Measurements from ENCODE around the gene COPG2.

The COPG2 gene

GRCh38 chr7:130648580-130648979 is 20.0 kb downstream of the COPG2 start:
- Histone ChIP-seq H3K27me3 (ENCODE audit: low read depth, low read length) (no peaks in the 10 kb centered on the region), H3K27ac (ENCODE audit: low read length) (no peak overlapping the region), H3K36me3 (ENCODE audit: control insufficient read depth in 1 of 2, insufficient read depth in 2 of 2, low read length in 2 of 2) (peaks cover 0 to 29% of the 10 kb centered on the region in 2 donors), H3K4me3 (ENCODE audit: low read depth in 1 of 2, low read length in 2 of 2) (no peak overlapping the region), H3K4me1 (ENCODE audit: control insufficient read depth in 1 of 2, insufficient read depth in 2 of 2, low read length in 2 of 2) (no peaks in the 10 kb centered on the region), H3K9me3 (ENCODE audit: control insufficient read depth in 1 of 2, low read length in 2 of 2) (no peaks in the 10 kb centered on the region)

- no peak overlapping the region for H3K27ac ChIP-seq (ENCODE audit: low read length)
- H3K4me3 ChIP-seq (ENCODE audit: low read depth in 1 of 2, low read length in 2 of 2): no peak overlapping the region
- H3K9me3 ChIP-seq (ENCODE audit: control insufficient read depth in 1 of 2, low read length in 2 of 2): no peaks in the 10 kb centered on the region
- no peaks in the 10 kb centered on the region for H3K4me1 ChIP-seq (ENCODE audit: control insufficient read depth in 1 of 2, insufficient read depth in 2 of 2, low read length in 2 of 2)
- H3K36me3 ChIP-seq (ENCODE audit: control insufficient read depth in 1 of 2, insufficient read depth in 2 of 2, low read length in 2 of 2): peaks cover 0 to 13% of the 10 kb centered on the region in 2 donors
- no peaks in the 10 kb centered on the region for H3K27me3 ChIP-seq (ENCODE audit: low read depth, low read length)
Measured at GRCh38 chr7:130642383-130642782, 26.2 kb downstream of the COPG2 start.

- no peaks in the 10 kb centered on the region for H3K4me1 ChIP-seq (ENCODE audit: control insufficient read depth in 1 of 2, insufficient read depth in 2 of 2, low read length in 2 of 2)
- no peak overlapping the region for H3K27ac ChIP-seq (ENCODE audit: low read length)
- no peaks in the 10 kb centered on the region for H3K27me3 ChIP-seq (ENCODE audit: low read depth, low read length)
- H3K4me3 ChIP-seq (ENCODE audit: low read depth in 1 of 2, low read length in 2 of 2): no peak overlapping the region
- H3K9me3 ChIP-seq (ENCODE audit: control insufficient read depth in 1 of 2, low read length in 2 of 2): no peaks in the 10 kb centered on the region
- peaks cover 0 to 13% of the 10 kb centered on the region in 2 donors for H3K36me3 ChIP-seq (ENCODE audit: control insufficient read depth in 1 of 2, insufficient read depth in 2 of 2, low read length in 2 of 2)
Measured at GRCh38 chr7:130641497-130641896, 27.1 kb downstream of the COPG2 start.

GRCh38 chr7:130641040-130641439 is 27.5 kb downstream of the COPG2 start:
- Histone ChIP-seq H3K4me1 (ENCODE audit: control insufficient read depth in 1 of 2, insufficient read depth in 2 of 2, low read length in 2 of 2) (no peaks in the 10 kb centered on the region), H3K4me3 (ENCODE audit: low read depth in 1 of 2, low read length in 2 of 2) (no peak overlapping the region), H3K36me3 (ENCODE audit: control insufficient read depth in 1 of 2, insufficient read depth in 2 of 2, low read length in 2 of 2) (peaks cover 0 to 10% of the 10 kb centered on the region in 2 donors), H3K27ac (ENCODE audit: low read length) (no peak overlapping the region), H3K9me3 (ENCODE audit: control insufficient read depth in 1 of 2, low read length in 2 of 2) (no peaks in the 10 kb centered on the region), H3K27me3 (ENCODE audit: low read depth, low read length) (no peaks in the 10 kb centered on the region)

GRCh38 chr7:130639388-130639787 is 29.2 kb downstream of the COPG2 start:
- H3K27me3 ChIP-seq (ENCODE audit: low read depth, low read length): no peaks in the 10 kb centered on the region
- peaks cover 0 to 6% of the 10 kb centered on the region in 2 donors for H3K36me3 ChIP-seq (ENCODE audit: control insufficient read depth in 1 of 2, insufficient read depth in 2 of 2, low read length in 2 of 2)
- no peak overlapping the region for H3K4me3 ChIP-seq (ENCODE audit: low read depth in 1 of 2, low read length in 2 of 2)
- no peaks in the 10 kb centered on the region for H3K9me3 ChIP-seq (ENCODE audit: control insufficient read depth in 1 of 2, low read length in 2 of 2)
- H3K4me1 ChIP-seq (ENCODE audit: control insufficient read depth in 1 of 2, insufficient read depth in 2 of 2, low read length in 2 of 2): no peaks in the 10 kb centered on the region
- no peak overlapping the region for H3K27ac ChIP-seq (ENCODE audit: low read length)

- Histone ChIP-seq H3K36me3 (ENCODE audit: control insufficient read depth in 1 of 2, insufficient read depth in 2 of 2, low read length in 2 of 2) (no peaks in the 10 kb centered on the region), H3K4me1 (ENCODE audit: control insufficient read depth in 1 of 2, insufficient read depth in 2 of 2, low read length in 2 of 2) (no peaks in the 10 kb centered on the region), H3K27ac (ENCODE audit: low read length) (no peak overlapping the region), H3K9me3 (ENCODE audit: control insufficient read depth in 1 of 2, low read length in 2 of 2) (peaks cover 0 to 13% of the 10 kb centered on the region in 2 donors), H3K4me3 (ENCODE audit: low read depth in 1 of 2, low read length in 2 of 2) (no peak overlapping the region), H3K27me3 (ENCODE audit: low read depth, low read length) (no peaks in the 10 kb centered on the region)
Measured at GRCh38 chr7:130632111-130632510, 36.4 kb downstream of the COPG2 start.

- peaks cover 0 to 13% of the 10 kb centered on the region in 2 donors for H3K9me3 ChIP-seq (ENCODE audit: control insufficient read depth in 1 of 2, low read length in 2 of 2)
- H3K4me3 ChIP-seq (ENCODE audit: low read depth in 1 of 2, low read length in 2 of 2): no peak overlapping the region
- H3K27me3 ChIP-seq (ENCODE audit: low read depth, low read length): no peaks in the 10 kb centered on the region
- H3K4me1 ChIP-seq (ENCODE audit: control insufficient read depth in 1 of 2, insufficient read depth in 2 of 2, low read length in 2 of 2): no peaks in the 10 kb centered on the region
- H3K36me3 ChIP-seq (ENCODE audit: control insufficient read depth in 1 of 2, insufficient read depth in 2 of 2, low read length in 2 of 2): no peaks in the 10 kb centered on the region
- H3K27ac ChIP-seq (ENCODE audit: low read length): no peak overlapping the region
Measured at GRCh38 chr7:130628901-130629300, 39.6 kb downstream of the COPG2 start.

GRCh38 chr7:130627775-130628174 is 40.8 kb downstream of the COPG2 start:
- Histone ChIP-seq H3K4me1 (ENCODE audit: control insufficient read depth in 1 of 2, insufficient read depth in 2 of 2, low read length in 2 of 2) (no peaks in the 10 kb centered on the region), H3K27ac (ENCODE audit: low read length) (no peak overlapping the region)

GRCh38 chr7:130622866-130623265 is 45.7 kb downstream of the COPG2 start:
- Histone ChIP-seq H3K9me3 (ENCODE audit: control insufficient read depth in 1 of 2, low read length in 2 of 2) (no peaks in the 10 kb centered on the region), H3K36me3 (ENCODE audit: control insufficient read depth in 1 of 2, insufficient read depth in 2 of 2, low read length in 2 of 2) (no peaks in the 10 kb centered on the region), H3K4me1 (ENCODE audit: control insufficient read depth in 1 of 2, insufficient read depth in 2 of 2, low read length in 2 of 2) (no peaks in the 10 kb centered on the region), H3K4me3 (ENCODE audit: low read depth in 1 of 2, low read length in 2 of 2) (no peak overlapping the region), H3K27ac (ENCODE audit: low read length) (no peak overlapping the region), H3K27me3 (ENCODE audit: low read depth, low read length) (no peaks in the 10 kb centered on the region)

More at GRCh38 chr7:130627775-130628174, 40.8 kb downstream of the COPG2 start:
- Histone ChIP-seq H3K27me3 (ENCODE audit: low read depth, low read length) (no peaks in the 10 kb centered on the region), H3K36me3 (ENCODE audit: control insufficient read depth in 1 of 2, insufficient read depth in 2 of 2, low read length in 2 of 2) (no peaks in the 10 kb centered on the region), H3K4me3 (ENCODE audit: low read depth in 1 of 2, low read length in 2 of 2) (no peak overlapping the region), H3K9me3 (ENCODE audit: control insufficient read depth in 1 of 2, low read length in 2 of 2) (peaks cover 0 to 13% of the 10 kb centered on the region in 2 donors)

- no peaks in the 10 kb centered on the region for H3K27me3 ChIP-seq (ENCODE audit: low read depth, low read length)
- no peak overlapping the region for H3K27ac ChIP-seq (ENCODE audit: low read length)
- H3K4me1 ChIP-seq (ENCODE audit: control insufficient read depth in 1 of 2, insufficient read depth in 2 of 2, low read length in 2 of 2): no peaks in the 10 kb centered on the region
- H3K4me3 ChIP-seq (ENCODE audit: low read depth in 1 of 2, low read length in 2 of 2): no peak overlapping the region
- no peaks in the 10 kb centered on the region for H3K9me3 ChIP-seq (ENCODE audit: control insufficient read depth in 1 of 2, low read length in 2 of 2)
- H3K36me3 ChIP-seq (ENCODE audit: control insufficient read depth in 1 of 2, insufficient read depth in 2 of 2, low read length in 2 of 2): peaks cover 7 to 42% of the 10 kb centered on the region in 2 donors
Measured at GRCh38 chr7:130615583-130615982, 53.0 kb downstream of the COPG2 start.

- no peak overlapping the region for H3K4me3 ChIP-seq (ENCODE audit: low read depth in 1 of 2, low read length in 2 of 2)
- peaks cover 13 to 51% of the 10 kb centered on the region in 2 donors for H3K36me3 ChIP-seq (ENCODE audit: control insufficient read depth in 1 of 2, insufficient read depth in 2 of 2, low read length in 2 of 2)
Measured at GRCh38 chr7:130614449-130614848, 54.1 kb downstream of the COPG2 start.

GRCh38 chr7:130611218-130611617 is 57.3 kb downstream of the COPG2 start:
- no peaks in the 10 kb centered on the region for H3K27me3 ChIP-seq (ENCODE audit: low read depth, low read length)
- H3K36me3 ChIP-seq (ENCODE audit: control insufficient read depth in 1 of 2, insufficient read depth in 2 of 2, low read length in 2 of 2): peaks cover 13 to 71% of the 10 kb centered on the region in 2 donors
- H3K4me3 ChIP-seq (ENCODE audit: low read depth in 1 of 2, low read length in 2 of 2): no peak overlapping the region
- H3K4me1 ChIP-seq (ENCODE audit: control insufficient read depth in 1 of 2, insufficient read depth in 2 of 2, low read length in 2 of 2): no peaks in the 10 kb centered on the region
- H3K9me3 ChIP-seq (ENCODE audit: control insufficient read depth in 1 of 2, low read length in 2 of 2): peaks cover 0 to 5% of the 10 kb centered on the region in 2 donors
- H3K27ac ChIP-seq (ENCODE audit: low read length): no peak overlapping the region

More at GRCh38 chr7:130614449-130614848, 54.1 kb downstream of the COPG2 start:
- H3K4me1 ChIP-seq (ENCODE audit: control insufficient read depth in 1 of 2, insufficient read depth in 2 of 2, low read length in 2 of 2): no peaks in the 10 kb centered on the region
- H3K27ac ChIP-seq (ENCODE audit: low read length): no peak overlapping the region
- no peaks in the 10 kb centered on the region for H3K27me3 ChIP-seq (ENCODE audit: low read depth, low read length)
- H3K9me3 ChIP-seq (ENCODE audit: control insufficient read depth in 1 of 2, low read length in 2 of 2): no peaks in the 10 kb centered on the region
